Choroid plexus epithelial cell (primary cell): ENCODE measurements around the gene BEND5.

Experiments used
- DNase-seq: peaks from one replicate; pipeline ENCODE4 v3.0.0-alpha.2; 2010; ENCODE audit warnings: low read depth
- H3K4me3 ChIP-seq: 2 replicates; pipeline ENCODE4 v1.5.1; 2011; ENCODE audit warnings: low read depth, mild to moderate bottlenecking, control low read depth, low read length, moderate library complexity
- TF ChIP-seq, protein P1 (sequence below): conservative IDR thresholded peaks from 2 replicates; pipeline ENCODE4 v1.5.1; 2011; ENCODE audit warnings: low read depth, mild to moderate bottlenecking, control low read depth, inconsistent platforms, low read length, moderate library complexity

The BEND5 gene, protein sequence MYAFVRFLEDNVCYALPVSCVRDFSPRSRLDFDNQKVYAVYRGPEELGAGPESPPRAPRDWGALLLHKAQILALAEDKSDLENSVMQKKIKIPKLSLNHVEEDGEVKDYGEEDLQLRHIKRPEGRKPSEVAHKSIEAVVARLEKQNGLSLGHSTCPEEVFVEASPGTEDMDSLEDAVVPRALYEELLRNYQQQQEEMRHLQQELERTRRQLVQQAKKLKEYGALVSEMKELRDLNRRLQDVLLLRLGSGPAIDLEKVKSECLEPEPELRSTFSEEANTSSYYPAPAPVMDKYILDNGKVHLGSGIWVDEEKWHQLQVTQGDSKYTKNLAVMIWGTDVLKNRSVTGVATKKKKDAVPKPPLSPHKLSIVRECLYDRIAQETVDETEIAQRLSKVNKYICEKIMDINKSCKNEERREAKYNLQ

DNA sequence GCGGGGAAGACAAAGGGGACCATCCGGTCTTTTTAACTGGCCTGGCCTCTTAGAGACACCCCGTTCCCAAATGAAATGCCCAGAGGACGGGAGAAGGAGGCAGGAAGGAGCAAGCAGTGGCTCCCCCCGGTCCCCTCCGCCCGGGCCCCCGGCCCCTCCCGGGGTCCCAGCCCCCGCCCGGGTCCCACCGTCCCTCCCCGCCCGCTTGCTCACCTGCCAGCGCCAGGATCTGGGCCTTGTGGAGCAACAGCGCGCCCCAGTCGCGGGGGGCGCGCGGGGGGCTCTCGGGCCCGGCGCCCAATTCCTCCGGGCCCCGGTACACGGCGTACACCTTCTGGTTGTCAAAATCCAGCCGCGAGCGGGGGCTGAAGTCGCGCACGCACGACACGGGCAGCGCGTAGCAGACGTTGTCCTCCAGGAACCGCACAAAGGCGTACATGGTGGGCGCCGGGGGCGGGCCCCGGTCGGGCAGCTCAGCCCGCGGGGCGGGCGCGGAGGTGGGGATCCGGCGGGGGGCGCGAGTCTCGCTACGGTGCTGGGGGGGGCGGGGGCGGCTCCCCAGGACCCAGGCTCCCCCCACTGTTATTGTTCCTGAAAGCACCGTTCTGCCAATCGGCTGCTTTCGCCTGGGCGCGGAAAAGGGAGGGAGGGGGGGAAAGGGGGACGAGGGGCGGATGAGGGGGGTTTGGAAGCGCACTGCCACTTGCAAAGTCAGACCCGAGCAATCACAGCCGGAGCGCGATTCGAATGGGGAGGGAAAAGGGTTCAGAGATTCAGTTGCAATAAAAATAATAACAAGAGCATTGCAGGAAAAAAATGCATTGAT is at the start of gene BEND5:
TSS of gene BEND5 (minus strand) at position 499 of the 826 bp plus-strand sequence. CDS start at position 439, 60 bp downstream.
- DNase-seq: no peak
- H3K4me3 ChIP-seq: peak within 1 kb of the TSS; percentile 34
- TF ChIP-seq, protein P1, sequence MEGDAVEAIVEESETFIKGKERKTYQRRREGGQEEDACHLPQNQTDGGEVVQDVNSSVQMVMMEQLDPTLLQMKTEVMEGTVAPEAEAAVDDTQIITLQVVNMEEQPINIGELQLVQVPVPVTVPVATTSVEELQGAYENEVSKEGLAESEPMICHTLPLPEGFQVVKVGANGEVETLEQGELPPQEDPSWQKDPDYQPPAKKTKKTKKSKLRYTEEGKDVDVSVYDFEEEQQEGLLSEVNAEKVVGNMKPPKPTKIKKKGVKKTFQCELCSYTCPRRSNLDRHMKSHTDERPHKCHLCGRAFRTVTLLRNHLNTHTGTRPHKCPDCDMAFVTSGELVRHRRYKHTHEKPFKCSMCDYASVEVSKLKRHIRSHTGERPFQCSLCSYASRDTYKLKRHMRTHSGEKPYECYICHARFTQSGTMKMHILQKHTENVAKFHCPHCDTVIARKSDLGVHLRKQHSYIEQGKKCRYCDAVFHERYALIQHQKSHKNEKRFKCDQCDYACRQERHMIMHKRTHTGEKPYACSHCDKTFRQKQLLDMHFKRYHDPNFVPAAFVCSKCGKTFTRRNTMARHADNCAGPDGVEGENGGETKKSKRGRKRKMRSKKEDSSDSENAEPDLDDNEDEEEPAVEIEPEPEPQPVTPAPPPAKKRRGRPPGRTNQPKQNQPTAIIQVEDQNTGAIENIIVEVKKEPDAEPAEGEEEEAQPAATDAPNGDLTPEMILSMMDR: no peak

DNA sequence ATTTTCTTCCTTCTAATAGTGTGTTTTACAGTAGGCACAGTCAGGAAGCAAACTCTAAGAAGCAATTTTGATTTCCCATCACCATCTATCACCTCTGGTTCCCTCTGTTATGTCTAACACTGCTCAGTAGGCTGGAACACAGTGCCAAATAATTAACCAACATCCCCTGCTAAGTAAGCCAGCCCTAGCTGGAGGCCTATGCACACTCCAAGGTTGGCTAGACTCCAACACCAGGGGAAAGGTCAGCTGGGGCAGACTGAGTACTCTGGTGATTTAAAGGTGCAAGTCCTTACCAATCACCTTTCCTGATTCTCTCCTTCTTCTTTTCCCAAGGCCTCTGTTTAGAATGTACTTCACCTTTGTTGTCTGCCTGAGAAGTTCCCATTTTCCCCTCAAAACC is 46.5 kb upstream of the BEND5 start:
- DNase-seq: peak; percentile 12
- H3K4me3 ChIP-seq: no peak overlapping the region
- TF ChIP-seq, protein P1: no peak

DNA sequence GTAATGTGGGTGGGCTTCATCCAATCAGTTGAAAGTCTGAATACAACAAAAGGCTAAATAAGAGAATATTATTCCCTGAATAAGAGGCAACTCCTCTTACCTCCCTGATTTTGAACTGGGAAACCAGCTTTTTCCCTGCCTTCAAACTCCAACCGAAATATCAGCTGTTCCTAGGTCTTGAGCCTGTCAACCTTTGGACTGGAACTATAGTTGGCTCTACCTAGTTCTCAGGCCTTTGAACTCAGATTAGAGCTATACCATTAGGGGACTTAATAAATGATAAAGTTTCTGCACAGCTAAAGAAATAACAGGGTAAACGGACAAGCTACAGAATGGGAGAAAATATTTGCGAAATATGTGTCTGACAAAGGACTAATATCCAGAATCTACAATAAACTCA is 43.8 kb upstream of the BEND5 start:
- no peak for DNase-seq
- TF ChIP-seq, protein P1: no peak
- no peak overlapping the region for H3K4me3 ChIP-seq

DNA sequence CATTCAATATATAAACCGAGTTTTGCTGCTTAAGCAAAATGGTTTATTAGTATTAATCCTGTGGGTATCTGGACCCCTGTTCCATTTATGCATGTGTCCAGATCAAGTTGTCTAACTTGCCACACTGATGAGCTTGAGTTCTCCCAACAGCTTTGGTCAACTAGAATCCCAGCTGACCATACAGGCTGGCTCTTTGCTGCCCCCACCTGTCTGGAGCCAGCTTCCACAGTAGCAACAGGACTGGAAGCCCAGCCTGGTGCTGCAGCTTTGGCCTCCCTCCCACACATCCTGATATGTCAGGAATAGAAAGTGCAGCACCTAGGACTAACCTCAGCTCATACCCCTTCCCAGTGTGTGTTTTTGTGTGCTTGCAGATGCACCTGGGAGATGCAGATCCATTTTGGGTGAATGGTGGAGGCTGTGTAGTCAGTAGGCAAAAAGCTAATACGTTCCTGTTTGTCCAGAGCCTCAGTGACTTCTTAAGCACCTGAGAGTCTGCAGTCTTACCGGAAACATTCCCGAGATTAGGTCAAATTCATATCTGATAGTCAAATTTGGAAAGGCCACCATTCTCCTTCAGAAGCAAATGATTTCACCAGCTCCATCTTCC is 40.9 kb upstream of the BEND5 start:
- no peak overlapping the region for H3K4me3 ChIP-seq
- DNase-seq: peak; percentile 72
- TF ChIP-seq, protein P1: peak; percentile 89

DNA sequence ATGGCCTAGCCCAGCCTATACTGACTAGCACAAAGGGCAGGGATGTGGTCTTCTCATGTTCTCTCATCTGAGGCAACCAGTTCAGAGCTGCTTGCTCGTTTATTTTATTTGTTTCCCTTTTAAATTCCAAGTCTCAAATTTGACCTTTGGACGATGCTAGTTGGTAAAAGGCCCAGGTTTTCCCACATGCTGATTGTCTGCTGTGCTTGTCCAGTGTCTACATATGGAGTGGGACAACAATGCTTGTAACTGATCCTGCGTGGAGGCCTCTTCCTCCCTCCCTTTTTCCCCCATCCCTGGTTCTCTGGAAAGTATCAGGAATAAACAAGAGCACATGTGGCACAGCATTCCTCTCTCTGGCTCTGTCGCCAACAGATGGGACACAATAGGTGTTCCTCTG is 34.0 kb upstream of the BEND5 start:
- DNase-seq: no peak
- TF ChIP-seq, protein P1: no peak
- H3K4me3 ChIP-seq: no peak overlapping the region

DNA sequence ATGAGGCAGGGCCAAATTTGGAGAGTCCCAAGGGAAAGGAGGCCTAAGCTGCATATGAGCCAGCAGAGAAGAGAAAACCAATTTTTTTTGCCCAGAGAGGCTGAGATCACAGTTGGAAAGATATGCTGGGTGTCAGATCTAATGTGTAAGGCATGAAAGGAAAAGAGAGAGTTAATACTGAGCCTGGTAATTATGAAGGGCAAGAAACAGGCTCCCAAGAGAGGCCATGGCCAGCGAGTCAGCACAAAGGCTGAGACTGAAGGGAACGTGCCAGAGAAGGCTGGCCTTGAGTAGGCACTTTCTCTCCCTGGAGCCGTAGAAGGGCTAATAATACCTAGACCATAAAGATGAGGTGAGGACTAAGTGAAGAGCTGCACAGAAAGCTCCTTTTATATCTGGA is 31.8 kb upstream of the BEND5 start:
- no peak for DNase-seq
- no peak overlapping the region for H3K4me3 ChIP-seq

More for the DNA sequence above, 31.8 kb upstream of the BEND5 start:
- TF ChIP-seq, protein P1: no peak
